ENCODE data around the gene MAP4K4. TPM values are rescaled to one million over a fixed set of nuclear protein-coding genes. Genes with fewer than 3 reads are reported as not detected.

The MAP4K4 gene
- total RNA-seq, 1 donor from 2014 or later: 54.5 TPM

DNA sequence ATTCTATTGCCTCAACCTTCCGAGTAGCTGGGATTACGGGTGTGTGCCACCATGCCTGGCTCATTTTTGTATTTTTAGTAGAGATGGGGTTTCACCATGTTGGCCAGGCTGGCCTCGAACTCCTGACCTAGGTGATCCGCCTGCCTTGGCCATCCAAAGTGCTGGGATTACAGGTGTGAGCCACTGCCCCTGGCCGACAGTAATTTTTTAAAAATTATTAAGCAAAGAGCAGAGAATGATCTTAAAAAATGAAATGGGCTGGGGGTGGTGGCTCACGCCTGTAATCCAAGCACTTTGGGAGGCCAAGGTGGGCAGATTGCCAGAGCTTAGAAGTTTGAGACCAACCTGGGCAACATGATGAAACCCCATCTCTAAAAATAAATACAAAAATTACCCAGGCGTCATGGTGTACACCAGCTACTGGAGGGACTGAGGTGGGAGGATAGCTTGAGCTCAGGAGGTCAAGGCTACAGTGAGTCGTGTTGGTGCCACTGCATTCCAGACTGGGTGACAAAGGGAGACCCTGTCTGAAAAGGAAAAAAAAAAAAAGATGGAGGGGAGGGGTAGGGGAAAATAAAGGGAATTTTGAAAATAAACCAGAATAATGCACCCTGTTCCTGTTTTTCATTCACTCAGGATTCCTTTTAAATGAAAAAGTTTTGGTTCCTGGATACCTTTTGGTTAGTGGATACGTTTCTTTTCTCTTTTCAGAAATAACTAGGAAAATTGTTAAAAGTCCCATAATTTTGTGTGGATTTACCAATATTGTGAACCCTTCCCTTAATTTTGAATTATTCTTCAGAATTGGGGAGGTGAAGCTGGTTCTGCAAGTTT, 33.9 kb downstream of the MAP4K4 start:
- H3K36me3 Mint-ChIP-seq (ENCODE audit: low read depth): no peaks in the 10 kb centered on the region
- H3K27ac Mint-ChIP-seq: no peak overlapping the region
- no peaks in the 10 kb centered on the region for H3K27me3 Mint-ChIP-seq (ENCODE audit: insufficient read depth)
- no peak for DNase-seq (ENCODE audit: low spot score)
- intact Hi-C loops (cut with micrococcal nuclease): no loop called here
- peaks cover 84% of the 10 kb centered on the region for H3K4me1 Mint-ChIP-seq (ENCODE audit: low read depth)
- H3K9me3 Mint-ChIP-seq: no peaks in the 10 kb centered on the region
- H3K4me3 Mint-ChIP-seq: no peak overlapping the region

DNA sequence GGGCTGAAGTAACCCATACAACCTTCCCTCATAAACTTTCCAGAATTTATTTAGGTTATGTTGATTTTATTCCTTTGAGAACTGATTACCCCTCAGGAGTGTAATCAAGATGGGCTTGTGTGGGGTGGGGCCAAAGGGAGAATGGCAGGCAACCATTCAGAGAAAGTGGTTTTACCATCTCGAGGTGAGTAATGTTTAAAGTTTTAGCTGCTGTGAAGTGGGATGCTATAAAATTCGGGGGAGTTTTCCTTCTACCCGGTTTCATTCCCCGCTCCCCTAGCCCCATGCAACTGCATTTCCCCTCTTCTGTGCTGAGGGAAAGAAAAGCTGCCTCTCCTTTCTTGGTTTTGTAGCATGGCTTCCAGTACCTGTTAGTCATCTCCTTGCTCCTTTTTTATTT, 34.7 kb downstream of the MAP4K4 start:
- Mint-ChIP-seq H3K36me3 (ENCODE audit: low read depth) (no peaks in the 10 kb centered on the region), H3K9me3 (no peaks in the 10 kb centered on the region), H3K4me1 (ENCODE audit: low read depth) (peaks cover 86% of the 10 kb centered on the region), H3K27me3 (ENCODE audit: insufficient read depth) (no peaks in the 10 kb centered on the region), H3K4me3 (no peak overlapping the region), H3K27ac (peak overlapping the region; percentile 62)
- intact Hi-C loops (cut with micrococcal nuclease): no loop called here
- no peak for DNase-seq (ENCODE audit: low spot score)

DNA sequence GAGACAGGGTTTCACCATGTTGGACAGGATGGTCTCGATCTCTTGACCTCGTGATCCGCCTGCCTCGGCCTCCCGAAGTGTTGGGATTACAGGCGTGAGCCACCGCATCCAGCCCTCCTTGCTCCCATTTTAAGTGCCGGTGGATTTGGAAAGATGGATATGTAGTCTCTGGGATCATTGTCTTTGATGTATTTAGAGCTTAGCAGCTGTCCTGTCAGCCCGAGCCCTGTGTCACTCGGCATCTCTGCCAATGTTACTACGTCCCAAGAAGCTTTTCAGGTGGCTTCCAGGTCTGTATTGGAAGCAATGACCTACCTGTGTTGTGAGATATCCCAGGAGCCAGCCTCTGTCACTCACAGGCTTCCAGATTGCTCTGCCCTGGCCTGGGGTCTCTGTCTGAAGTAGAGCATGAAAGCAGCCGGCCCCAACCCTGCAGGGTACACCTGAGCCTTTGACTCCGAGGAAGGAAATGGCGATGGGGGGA, 35.3 kb downstream of the MAP4K4 start:
- intact Hi-C loops (cut with micrococcal nuclease): no loop called here
- H3K4me3 Mint-ChIP-seq: no peak overlapping the region
- H3K4me1 Mint-ChIP-seq (ENCODE audit: low read depth): peaks cover 86% of the 10 kb centered on the region
- no peaks in the 10 kb centered on the region for H3K9me3 Mint-ChIP-seq
- no peaks in the 10 kb centered on the region for H3K27me3 Mint-ChIP-seq (ENCODE audit: insufficient read depth)
- H3K36me3 Mint-ChIP-seq (ENCODE audit: low read depth): no peaks in the 10 kb centered on the region
- H3K27ac Mint-ChIP-seq: peak overlapping the region; percentile 57
- DNase-seq (ENCODE audit: low spot score): no peak

DNA sequence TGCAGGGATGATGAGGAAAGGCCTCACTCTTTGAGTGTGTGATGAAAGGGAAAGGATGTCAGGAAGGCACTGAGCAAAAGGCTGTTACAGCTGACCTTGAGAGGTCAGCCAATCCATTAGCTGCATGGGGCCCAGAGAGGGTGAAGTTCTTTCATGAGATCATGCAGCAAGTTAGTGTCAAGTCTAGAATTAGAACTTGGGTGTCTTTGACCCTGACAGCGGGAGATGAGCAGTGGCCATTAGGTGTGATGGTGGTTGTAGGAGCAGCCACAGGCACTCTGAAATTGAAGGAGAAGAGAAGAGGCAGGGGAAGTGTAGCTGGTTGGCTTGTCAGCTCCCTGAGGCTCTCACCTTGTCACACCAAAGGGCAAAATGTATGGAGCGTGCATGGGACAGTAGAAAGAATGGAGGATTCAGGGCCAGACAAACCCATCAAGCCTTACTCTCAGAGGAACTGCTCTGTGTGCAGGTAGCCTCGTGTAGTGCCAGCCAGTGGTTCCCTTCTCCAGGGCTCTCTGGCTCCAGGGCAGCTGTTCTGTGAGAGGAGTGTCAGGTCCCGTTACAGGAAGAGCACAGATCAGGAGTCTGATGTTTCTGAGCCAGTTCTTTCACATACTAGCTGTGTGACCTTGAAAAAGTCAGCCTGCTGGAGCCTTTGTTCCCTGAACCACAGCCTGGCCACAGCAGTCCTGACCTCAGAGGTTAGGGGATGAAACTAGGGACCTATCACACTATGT, 35.9 kb downstream of the MAP4K4 start:
- H3K27ac Mint-ChIP-seq: peak overlapping the region; percentile 57
- intact Hi-C loops (cut with micrococcal nuclease): no loop called here
- no peak overlapping the region for H3K4me3 Mint-ChIP-seq
- no peak for DNase-seq (ENCODE audit: low spot score)
- H3K9me3 Mint-ChIP-seq: no peaks in the 10 kb centered on the region
- no peaks in the 10 kb centered on the region for H3K27me3 Mint-ChIP-seq (ENCODE audit: insufficient read depth)
- peaks cover 85% of the 10 kb centered on the region for H3K4me1 Mint-ChIP-seq (ENCODE audit: low read depth)
- no peaks in the 10 kb centered on the region for H3K36me3 Mint-ChIP-seq (ENCODE audit: low read depth)

DNA sequence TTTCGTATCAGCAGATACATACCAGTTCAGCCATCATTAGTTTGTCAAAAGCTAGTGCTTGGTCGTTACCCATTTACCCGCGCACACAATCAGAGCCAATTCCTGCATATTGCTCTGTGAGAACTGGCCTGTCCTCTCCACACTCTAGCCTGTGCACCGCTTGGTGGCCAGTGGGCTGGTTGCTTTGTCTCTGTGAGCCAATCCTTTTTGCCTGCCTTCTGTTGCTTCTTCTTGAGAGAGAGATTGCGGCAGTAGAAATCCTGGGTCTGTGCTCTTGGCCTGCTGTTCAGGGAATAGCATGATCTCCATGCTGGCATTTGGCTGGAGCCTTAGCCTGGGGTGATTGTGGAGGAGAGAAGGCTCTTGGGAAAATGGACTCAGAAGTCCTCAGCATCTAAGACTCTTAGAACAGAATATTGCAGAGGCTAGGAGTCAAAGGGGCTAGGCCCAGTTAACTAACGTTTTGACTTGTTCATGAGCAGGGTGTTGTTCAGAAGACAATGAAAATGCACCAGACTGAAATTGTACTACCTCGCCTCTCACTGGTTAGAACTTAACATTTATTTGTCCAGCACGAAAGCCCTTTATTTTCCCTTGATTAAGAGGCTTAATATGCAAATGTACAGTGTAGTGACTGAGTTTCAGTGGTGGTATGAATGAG, 37.1 kb downstream of the MAP4K4 start:
- Mint-ChIP-seq H3K4me3 (no peak overlapping the region), H3K27me3 (ENCODE audit: insufficient read depth) (no peaks in the 10 kb centered on the region), H3K27ac (no peak overlapping the region), H3K9me3 (no peaks in the 10 kb centered on the region), H3K4me1 (ENCODE audit: low read depth) (peaks cover 78% of the 10 kb centered on the region), H3K36me3 (ENCODE audit: low read depth) (no peaks in the 10 kb centered on the region)
- intact Hi-C loops (cut with micrococcal nuclease): loop anchor here (5.0 kb wide), 1 partner anchor 37 kb away; the partner anchor contains the start of gene MAP4K4
- no peak for DNase-seq (ENCODE audit: low spot score)

DNA sequence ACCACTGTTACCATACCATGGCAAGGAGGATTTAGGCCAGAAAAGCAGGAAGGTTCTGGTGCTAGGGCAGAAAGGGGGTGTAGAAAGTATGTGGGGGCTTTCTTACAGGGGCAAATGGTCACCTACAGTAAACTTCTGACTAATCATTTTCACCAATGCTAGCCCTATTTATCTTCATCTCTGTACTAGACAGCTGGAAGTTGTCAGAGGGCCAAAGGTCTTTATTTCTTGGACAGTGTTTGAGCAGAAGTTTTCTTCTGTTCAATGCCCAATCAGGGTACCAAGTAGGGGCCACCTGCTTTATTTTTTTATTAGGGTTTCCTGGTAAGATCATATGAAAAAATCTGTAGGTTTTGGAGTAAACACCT, 37.6 kb downstream of the MAP4K4 start:
- Mint-ChIP-seq H3K36me3 (ENCODE audit: low read depth) (no peaks in the 10 kb centered on the region), H3K9me3 (no peaks in the 10 kb centered on the region), H3K4me1 (ENCODE audit: low read depth) (peaks cover 73% of the 10 kb centered on the region), H3K27me3 (ENCODE audit: insufficient read depth) (no peaks in the 10 kb centered on the region), H3K27ac (no peak overlapping the region), H3K4me3 (no peak overlapping the region)
- intact Hi-C loops (cut with micrococcal nuclease): loop anchor here (5.0 kb wide), 1 partner anchor 38 kb away; the partner anchor contains the start of gene MAP4K4
- no peak for DNase-seq (ENCODE audit: low spot score)

DNA sequence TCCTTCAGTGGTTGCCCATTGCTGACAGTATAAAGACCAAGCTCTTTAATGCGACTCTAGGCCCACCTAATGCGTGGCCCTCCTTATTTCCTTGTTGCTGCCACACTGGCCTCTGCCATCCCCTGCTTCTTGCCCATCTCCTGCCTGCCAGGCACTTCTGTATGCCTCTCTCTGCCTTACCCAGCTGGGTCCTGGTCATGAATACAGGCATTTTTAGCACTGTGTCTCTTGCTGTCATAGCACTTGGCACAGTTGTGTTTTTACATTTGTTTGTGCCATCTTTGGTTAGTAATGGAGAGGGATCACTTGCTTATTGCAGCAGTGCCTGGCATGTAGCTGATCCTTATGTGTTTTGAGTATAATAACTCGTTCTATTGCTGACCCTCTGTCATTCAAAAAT, 38.7 kb downstream of the MAP4K4 start:
- H3K4me3 Mint-ChIP-seq: no peak overlapping the region

DNA sequence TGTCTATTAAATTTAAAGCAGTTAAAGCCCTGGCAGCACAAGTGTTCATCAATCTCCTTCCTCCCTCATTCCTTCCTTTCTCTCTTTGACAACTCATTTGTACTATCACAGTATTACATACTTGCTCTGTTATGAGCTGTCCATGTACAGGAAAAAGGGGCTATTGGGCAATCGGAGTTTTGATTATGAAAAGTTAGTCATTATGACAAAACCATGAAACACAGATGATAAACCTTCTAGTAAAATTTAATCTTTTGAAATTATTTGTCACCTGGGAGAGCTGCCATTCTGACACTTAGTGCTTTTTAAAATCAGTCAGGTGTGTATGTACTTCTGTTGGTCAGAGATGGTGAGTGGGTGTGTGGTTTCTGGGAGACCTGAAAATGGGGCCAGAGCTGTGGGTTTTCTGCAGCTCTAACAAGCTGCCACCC, 39.4 kb downstream of the MAP4K4 start:
- no peak overlapping the region for H3K4me3 Mint-ChIP-seq
- H3K36me3 Mint-ChIP-seq (ENCODE audit: low read depth): no peaks in the 10 kb centered on the region
- intact Hi-C loops (cut with micrococcal nuclease): loop anchor here (1.0 to 5.0 kb wide), 8 partner anchors 8 to 84 kb away; partner anchors contain the start of gene MAP4K4
- no peaks in the 10 kb centered on the region for H3K27me3 Mint-ChIP-seq (ENCODE audit: insufficient read depth)
- no peaks in the 10 kb centered on the region for H3K9me3 Mint-ChIP-seq
- H3K27ac Mint-ChIP-seq: peak overlapping the region; percentile 37
- H3K4me1 Mint-ChIP-seq (ENCODE audit: low read depth): peaks cover 69% of the 10 kb centered on the region
- no peak for DNase-seq (ENCODE audit: low spot score)

More for the DNA sequence above, 38.7 kb downstream of the MAP4K4 start:
- intact Hi-C loops (cut with micrococcal nuclease): loop anchor here (1.0 to 5.0 kb wide), 6 partner anchors 9 to 83 kb away; partner anchors contain the start of gene MAP4K4
- H3K36me3 Mint-ChIP-seq (ENCODE audit: low read depth): no peaks in the 10 kb centered on the region
- H3K27me3 Mint-ChIP-seq (ENCODE audit: insufficient read depth): no peaks in the 10 kb centered on the region
- H3K9me3 Mint-ChIP-seq: no peaks in the 10 kb centered on the region
- peaks cover 69% of the 10 kb centered on the region for H3K4me1 Mint-ChIP-seq (ENCODE audit: low read depth)
- peak overlapping the region; percentile 10 for H3K27ac Mint-ChIP-seq
- no peak for DNase-seq (ENCODE audit: low spot score)

DNA sequence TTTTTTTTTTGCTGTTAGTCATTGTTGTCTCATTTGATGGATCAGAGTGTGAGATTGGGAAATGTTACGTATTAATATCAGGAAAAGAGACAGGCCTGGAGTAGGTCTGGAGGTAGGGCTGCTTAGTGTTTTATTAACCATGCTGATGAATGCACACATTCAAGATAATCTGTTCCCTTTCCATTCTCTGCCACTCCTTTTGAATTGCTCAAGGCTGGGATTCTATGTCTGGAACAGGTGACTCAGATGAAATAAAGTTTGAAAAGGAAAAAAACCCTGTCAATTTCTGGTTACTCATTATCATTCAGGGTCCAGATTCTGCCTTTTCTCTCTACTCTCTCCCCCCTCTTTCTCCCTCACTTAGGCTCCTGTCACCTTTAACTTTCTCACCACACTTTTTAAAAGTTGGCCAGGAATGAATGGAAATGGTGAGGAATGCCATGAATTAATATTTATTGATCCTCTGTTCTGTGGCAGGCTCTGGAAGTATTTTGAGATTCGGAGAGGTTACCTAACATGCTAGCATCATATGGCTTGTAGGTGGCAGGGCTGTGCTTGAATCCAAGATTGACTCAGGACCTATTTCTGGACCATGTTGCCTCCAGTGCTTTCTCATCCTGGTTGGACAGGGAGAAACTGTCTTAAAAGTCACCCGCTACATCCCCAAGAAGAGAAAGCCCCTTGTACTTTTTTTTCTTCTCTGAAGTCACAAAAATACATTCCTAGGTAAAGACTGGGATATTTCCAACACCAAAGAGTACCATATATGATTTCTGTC, 40.2 kb downstream of the MAP4K4 start:
- Mint-ChIP-seq H3K36me3 (ENCODE audit: low read depth) (no peaks in the 10 kb centered on the region), H3K4me1 (ENCODE audit: low read depth) (peaks cover 69% of the 10 kb centered on the region), H3K9me3 (no peaks in the 10 kb centered on the region), H3K27ac (peak overlapping the region; percentile 24), H3K4me3 (no peak overlapping the region), H3K27me3 (ENCODE audit: insufficient read depth) (no peaks in the 10 kb centered on the region)
- DNase-seq (ENCODE audit: low spot score): no peak
- intact Hi-C loops (cut with micrococcal nuclease): loop anchor here (1.0 to 5.0 kb wide), 5 partner anchors 18 to 85 kb away; partner anchors contain the start of gene MAP4K4

DNA sequence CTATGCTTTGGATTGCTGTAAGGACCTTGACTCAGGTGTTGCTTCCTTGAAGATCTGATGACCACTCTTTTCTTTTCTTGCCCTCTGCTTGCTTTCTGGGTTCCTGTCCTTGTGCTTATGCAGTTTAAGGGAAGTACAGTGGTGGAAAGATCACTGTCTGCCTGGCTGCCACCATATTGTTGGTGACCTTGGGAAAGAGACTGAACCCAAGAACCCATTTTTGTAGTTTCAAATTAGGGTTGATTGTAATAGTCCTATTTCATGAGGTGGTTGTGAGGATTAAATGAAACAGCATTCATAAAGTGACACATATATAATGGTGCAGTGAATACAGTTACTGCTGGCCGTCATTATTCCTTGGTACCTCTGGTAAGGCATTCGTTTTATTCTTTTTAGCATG, 41.1 kb downstream of the MAP4K4 start:
- Mint-ChIP-seq H3K4me1 (ENCODE audit: low read depth) (peaks cover 67% of the 10 kb centered on the region), H3K9me3 (no peaks in the 10 kb centered on the region), H3K27me3 (ENCODE audit: insufficient read depth) (no peaks in the 10 kb centered on the region), H3K36me3 (ENCODE audit: low read depth) (no peaks in the 10 kb centered on the region), H3K4me3 (no peak overlapping the region), H3K27ac (no peak overlapping the region)
- intact Hi-C loops (cut with micrococcal nuclease): loop anchor here (5.0 kb wide), 1 partner anchor 41 kb away; the partner anchor contains the start of gene MAP4K4
- no peak for DNase-seq (ENCODE audit: low spot score)

DNA sequence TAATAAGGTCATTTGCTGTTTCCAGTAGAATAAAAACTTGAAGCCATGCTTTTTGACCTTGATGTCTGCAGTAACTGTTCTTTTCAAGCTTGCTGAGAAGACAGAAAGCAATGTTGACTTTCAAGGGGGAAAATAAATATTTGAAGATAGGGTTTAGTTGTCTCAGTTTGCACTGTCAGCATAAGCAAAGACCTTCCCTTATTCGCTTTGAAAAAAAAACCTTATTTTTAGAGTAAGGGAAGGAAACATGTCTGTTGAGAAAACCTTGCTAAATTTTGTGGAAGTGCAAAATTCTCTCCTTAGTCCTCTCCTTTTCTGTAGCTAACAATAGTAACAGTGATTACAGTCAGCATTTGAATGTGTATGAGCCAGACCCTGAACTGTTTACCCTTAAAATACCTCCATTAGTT, 43.1 kb downstream of the MAP4K4 start:
- Mint-ChIP-seq H3K4me3 (no peak overlapping the region), H3K9me3 (no peaks in the 10 kb centered on the region), H3K27ac (no peak overlapping the region), H3K36me3 (ENCODE audit: low read depth) (peaks cover 2% of the 10 kb centered on the region), H3K4me1 (ENCODE audit: low read depth) (peaks cover 69% of the 10 kb centered on the region), H3K27me3 (ENCODE audit: insufficient read depth) (no peaks in the 10 kb centered on the region)
- intact Hi-C loops (cut with micrococcal nuclease): no loop called here
- DNase-seq (ENCODE audit: low spot score): no peak
